ENCODE data around the gene KEL.
A peak's percentile ranks its signal among the peaks of the same experiment; 100 is the strongest.

KEL gene

DNA sequence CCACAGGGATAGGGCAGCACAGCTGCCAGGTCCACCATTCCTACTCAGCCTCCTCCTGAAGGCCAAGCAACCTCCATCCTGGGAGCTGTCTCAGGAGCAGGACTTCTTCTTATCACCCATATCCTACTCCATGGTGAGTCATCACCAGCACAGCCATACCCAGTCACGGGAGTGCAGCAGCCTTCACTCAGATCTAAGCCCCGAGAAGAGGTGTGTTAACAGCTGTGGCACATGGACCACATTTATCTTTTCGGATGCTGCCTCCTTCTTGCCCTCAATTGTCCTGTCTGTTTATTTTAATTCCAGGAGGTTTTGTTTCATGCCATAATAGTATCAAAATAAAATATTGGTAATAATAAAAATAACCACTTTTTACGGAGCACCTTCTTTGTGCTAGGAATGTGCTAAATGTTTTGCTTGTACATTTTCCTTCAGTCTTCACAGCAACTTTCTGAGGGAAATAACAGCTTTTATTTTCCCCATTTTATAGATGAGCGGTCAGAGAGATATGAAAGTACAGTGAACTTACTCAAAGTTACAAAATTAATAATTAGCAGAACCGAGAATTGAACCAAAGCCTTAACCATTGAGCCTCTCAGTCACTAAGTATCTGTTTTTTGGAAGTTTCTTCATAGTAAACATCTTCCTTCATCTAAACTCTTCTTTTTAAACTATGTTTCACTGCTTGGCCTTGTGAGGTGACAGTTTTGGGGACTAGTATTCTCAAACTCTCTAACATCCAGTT lies 2.5 kb upstream of the KEL start:
- no peaks in the 10 kb centered on the region for H3K79me2 ChIP-seq (ENCODE audit: insufficient read depth, low read depth)
- no peaks in the 10 kb centered on the region for H4K20me1 ChIP-seq (ENCODE audit: insufficient read depth)
- no peak overlapping the region for H3K4me2 ChIP-seq
- H2AFZ ChIP-seq (ENCODE audit: low read depth), result no peak overlapping the region
- H3K27me3 ChIP-seq (ENCODE audit: insufficient read depth, low read depth), result no peaks in the 10 kb centered on the region
- H3K27ac ChIP-seq, result no peak overlapping the region
- no peak overlapping the region for H3K4me3 ChIP-seq (IDR thresholded peaks at IDR 0.05; ENCODE audit: insufficient read depth, low read depth, low read length)
- TF ChIP-seq, protein P1, sequence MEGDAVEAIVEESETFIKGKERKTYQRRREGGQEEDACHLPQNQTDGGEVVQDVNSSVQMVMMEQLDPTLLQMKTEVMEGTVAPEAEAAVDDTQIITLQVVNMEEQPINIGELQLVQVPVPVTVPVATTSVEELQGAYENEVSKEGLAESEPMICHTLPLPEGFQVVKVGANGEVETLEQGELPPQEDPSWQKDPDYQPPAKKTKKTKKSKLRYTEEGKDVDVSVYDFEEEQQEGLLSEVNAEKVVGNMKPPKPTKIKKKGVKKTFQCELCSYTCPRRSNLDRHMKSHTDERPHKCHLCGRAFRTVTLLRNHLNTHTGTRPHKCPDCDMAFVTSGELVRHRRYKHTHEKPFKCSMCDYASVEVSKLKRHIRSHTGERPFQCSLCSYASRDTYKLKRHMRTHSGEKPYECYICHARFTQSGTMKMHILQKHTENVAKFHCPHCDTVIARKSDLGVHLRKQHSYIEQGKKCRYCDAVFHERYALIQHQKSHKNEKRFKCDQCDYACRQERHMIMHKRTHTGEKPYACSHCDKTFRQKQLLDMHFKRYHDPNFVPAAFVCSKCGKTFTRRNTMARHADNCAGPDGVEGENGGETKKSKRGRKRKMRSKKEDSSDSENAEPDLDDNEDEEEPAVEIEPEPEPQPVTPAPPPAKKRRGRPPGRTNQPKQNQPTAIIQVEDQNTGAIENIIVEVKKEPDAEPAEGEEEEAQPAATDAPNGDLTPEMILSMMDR (conservative IDR thresholded peaks at IDR 0.05; ENCODE audit: low read depth, low read length), result no peak
- H3K36me3 ChIP-seq (ENCODE audit: insufficient read depth), result no peaks in the 10 kb centered on the region
- no peak overlapping the region for H3K9ac ChIP-seq
- peaks cover 18% of the 10 kb centered on the region for H3K4me1 ChIP-seq (ENCODE audit: low read depth, poor library complexity, severe bottlenecking)

DNA sequence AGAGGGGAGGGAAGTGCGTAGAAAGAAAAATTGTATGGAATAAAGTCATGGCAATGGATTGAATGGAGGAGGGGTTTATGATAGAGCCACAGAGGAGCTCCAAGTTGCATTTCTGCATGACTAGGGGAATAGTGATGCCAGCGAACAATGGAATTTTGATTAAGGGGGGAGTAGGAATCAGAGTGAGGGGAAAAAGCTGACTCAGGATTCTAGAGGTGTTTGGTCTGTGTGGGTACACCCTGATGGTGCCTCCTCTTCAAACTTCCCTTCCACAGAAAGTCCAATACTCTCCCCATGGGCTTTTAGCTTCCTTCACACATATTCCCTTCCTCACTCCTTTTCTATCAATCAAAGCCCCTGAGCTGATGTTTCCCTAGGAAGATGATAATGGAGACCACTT lies 1.8 kb upstream of the KEL start:
- TF ChIP-seq, protein P1 (conservative IDR thresholded peaks at IDR 0.05; ENCODE audit: low read depth, low read length), result no peak
- Histone ChIP-seq H3K27ac (no peak overlapping the region), H3K9ac (no peak overlapping the region), H3K27me3 (ENCODE audit: insufficient read depth, low read depth) (no peaks in the 10 kb centered on the region), H4K20me1 (ENCODE audit: insufficient read depth) (no peaks in the 10 kb centered on the region), H3K4me2 (no peak overlapping the region), H3K4me3 (IDR thresholded peaks at IDR 0.05; ENCODE audit: insufficient read depth, low read depth, low read length) (no peak overlapping the region), H2AFZ (ENCODE audit: low read depth) (no peak overlapping the region), H3K4me1 (ENCODE audit: low read depth, poor library complexity, severe bottlenecking) (peaks cover 18% of the 10 kb centered on the region), H3K36me3 (ENCODE audit: insufficient read depth) (no peaks in the 10 kb centered on the region), H3K79me2 (ENCODE audit: insufficient read depth, low read depth) (no peaks in the 10 kb centered on the region)

DNA sequence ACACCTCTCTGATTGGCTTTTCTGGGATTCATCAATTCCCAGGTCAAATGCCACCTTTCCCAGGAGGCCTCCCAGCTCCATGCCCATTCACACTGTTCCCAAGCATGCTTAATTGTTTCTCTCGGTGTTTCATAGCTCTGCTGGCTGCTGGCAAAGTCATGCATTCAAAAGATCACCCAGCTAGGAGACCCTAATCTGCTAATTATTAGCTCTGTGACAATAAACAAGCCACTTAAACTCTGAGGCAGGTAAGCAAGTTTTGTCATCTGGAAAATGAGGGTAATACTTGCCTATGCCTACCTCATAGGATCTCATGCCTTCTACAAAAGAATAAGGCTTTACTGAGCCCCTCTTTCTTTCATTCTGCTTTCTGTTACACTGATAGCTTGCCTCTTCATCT lies 828 bp upstream of the KEL start:
- no peak overlapping the region for H3K27ac ChIP-seq
- peak overlapping the region; percentile 26; the same call in 1 of the 2 replicates for H2AFZ ChIP-seq (ENCODE audit: low read depth)
- no peaks in the 10 kb centered on the region for H4K20me1 ChIP-seq (ENCODE audit: insufficient read depth)
- peak overlapping the region; percentile 7; the same call in 1 of the 2 replicates for H3K4me2 ChIP-seq
- no peak overlapping the region for H3K9ac ChIP-seq
- TF ChIP-seq, protein P1 (conservative IDR thresholded peaks at IDR 0.05; ENCODE audit: low read depth, low read length), result no peak
- no peaks in the 10 kb centered on the region for H3K36me3 ChIP-seq (ENCODE audit: insufficient read depth)
- H3K79me2 ChIP-seq (ENCODE audit: insufficient read depth, low read depth), result no peaks in the 10 kb centered on the region
- no peak overlapping the region for H3K4me3 ChIP-seq (IDR thresholded peaks at IDR 0.05; ENCODE audit: insufficient read depth, low read depth, low read length)
- H3K27me3 ChIP-seq (ENCODE audit: insufficient read depth, low read depth), result no peaks in the 10 kb centered on the region
- H3K4me1 ChIP-seq (ENCODE audit: low read depth, poor library complexity, severe bottlenecking), result peaks cover 18% of the 10 kb centered on the region

DNA sequence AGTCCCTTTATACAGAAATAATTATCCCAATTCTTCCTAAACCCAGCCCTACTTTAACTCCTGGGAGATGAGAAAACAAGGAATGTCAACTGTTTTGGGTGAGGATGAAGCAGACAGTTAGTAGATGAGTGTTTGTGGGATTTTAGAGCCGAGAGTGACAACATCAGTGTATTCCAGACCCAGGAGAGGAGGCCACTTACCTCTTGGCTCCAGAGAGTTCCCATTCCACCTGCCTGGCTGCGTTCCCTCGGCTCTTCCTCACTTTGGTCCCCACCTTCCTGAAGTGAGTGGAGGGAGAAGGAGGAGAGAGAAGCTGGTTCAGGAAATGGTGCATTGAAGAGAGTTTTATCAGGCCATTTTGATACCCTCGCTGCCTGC lies 579 bp downstream of the KEL start:
- Histone ChIP-seq H4K20me1 (ENCODE audit: insufficient read depth) (no peaks in the 10 kb centered on the region), H3K4me2 (no peak overlapping the region), H3K9ac (no peak overlapping the region), H3K27me3 (ENCODE audit: insufficient read depth, low read depth) (no peaks in the 10 kb centered on the region), H2AFZ (ENCODE audit: low read depth) (no peak overlapping the region), H3K27ac (no peak overlapping the region), H3K4me1 (ENCODE audit: low read depth, poor library complexity, severe bottlenecking) (peaks cover 18% of the 10 kb centered on the region), H3K4me3 (IDR thresholded peaks at IDR 0.05; ENCODE audit: insufficient read depth, low read depth, low read length) (no peak overlapping the region), H3K79me2 (ENCODE audit: insufficient read depth, low read depth) (no peaks in the 10 kb centered on the region), H3K36me3 (ENCODE audit: insufficient read depth) (no peaks in the 10 kb centered on the region)
- TF ChIP-seq, protein P1 (conservative IDR thresholded peaks at IDR 0.05; ENCODE audit: low read depth, low read length), result no peak

All from KMS-11 (cell line).